GM12872 (cell line): ENCODE data around the gene TEX47.

ENCODE experiments used
- CTCF ChIP-seq: IDR thresholded peaks from 3 replicates; pipeline ENCODE4 v1.5.1; 2011; ENCODE audit warnings: low read depth, mild to moderate bottlenecking, low read length, moderate library complexity; ENCODE audit not compliant: insufficient read depth

The TEX47 gene

GRCh38 chr7:88795553-88795952 is at the start of gene TEX47:
TSS of gene TEX47 (minus strand) at chr7:88795737. CDS start at chr7:88794942, 795 bp downstream.
- TF ChIP-seq CTCF: no peak

GRCh38 chr7:88845091-88845490 is 49.6 kb upstream of the TEX47 start:
- no peak for TF ChIP-seq CTCF

- TF ChIP-seq CTCF: no peak
Observed at GRCh38 chr7:88842201-88842600, 46.7 kb upstream of the TEX47 start.

GRCh38 chr7:88835147-88835728 is 39.7 kb upstream of the TEX47 start:
- TF ChIP-seq CTCF: peak; percentile 53

- TF ChIP-seq CTCF: no peak
Observed at GRCh38 chr7:88826222-88826621, 30.7 kb upstream of the TEX47 start.

GRCh38 chr7:88818552-88818951 is 23.0 kb upstream of the TEX47 start:
- no peak for TF ChIP-seq CTCF

GRCh38 chr7:88806280-88807037 is 10.9 kb upstream of the TEX47 start:
- TF ChIP-seq CTCF: no peak
